Measurements from ENCODE around the gene TMEM8B. TPM values are rescaled to one million over a fixed set of nuclear protein-coding genes. Genes with fewer than 3 reads are reported as not detected.

Gene TMEM8B
- total and polyA plus RNA-seq, 2 donors from 2014 or later, result 17.6 to 18.3 TPM

DNA sequence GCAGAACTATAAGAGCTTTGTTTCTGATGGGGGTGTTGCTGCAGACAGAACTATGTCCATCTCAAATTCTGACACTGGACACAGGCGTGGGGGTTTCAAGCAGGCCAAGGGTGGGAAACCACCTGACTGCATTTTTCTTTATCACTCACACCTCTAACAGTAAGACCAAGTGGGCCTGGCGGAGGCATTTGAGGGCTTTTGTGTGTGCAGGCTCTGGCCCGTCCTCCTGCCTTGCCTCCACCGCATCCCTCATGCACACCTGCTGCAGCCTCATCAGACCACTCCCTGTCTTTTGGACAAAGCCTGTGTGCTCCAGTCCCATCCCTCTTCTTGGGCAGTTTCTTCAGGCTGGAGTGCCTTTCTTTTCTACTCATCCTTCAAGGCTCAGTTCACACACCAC, 33.3 kb downstream of the TMEM8B start:
- intact Hi-C loops (cut with DNase I), result no loop called here
- TF ChIP-seq, protein P1, sequence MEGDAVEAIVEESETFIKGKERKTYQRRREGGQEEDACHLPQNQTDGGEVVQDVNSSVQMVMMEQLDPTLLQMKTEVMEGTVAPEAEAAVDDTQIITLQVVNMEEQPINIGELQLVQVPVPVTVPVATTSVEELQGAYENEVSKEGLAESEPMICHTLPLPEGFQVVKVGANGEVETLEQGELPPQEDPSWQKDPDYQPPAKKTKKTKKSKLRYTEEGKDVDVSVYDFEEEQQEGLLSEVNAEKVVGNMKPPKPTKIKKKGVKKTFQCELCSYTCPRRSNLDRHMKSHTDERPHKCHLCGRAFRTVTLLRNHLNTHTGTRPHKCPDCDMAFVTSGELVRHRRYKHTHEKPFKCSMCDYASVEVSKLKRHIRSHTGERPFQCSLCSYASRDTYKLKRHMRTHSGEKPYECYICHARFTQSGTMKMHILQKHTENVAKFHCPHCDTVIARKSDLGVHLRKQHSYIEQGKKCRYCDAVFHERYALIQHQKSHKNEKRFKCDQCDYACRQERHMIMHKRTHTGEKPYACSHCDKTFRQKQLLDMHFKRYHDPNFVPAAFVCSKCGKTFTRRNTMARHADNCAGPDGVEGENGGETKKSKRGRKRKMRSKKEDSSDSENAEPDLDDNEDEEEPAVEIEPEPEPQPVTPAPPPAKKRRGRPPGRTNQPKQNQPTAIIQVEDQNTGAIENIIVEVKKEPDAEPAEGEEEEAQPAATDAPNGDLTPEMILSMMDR (IDR thresholded peaks at IDR 0.05; ENCODE audit: borderline replicate concordance, extremely low read depth, insufficient read depth), result no peak

DNA sequence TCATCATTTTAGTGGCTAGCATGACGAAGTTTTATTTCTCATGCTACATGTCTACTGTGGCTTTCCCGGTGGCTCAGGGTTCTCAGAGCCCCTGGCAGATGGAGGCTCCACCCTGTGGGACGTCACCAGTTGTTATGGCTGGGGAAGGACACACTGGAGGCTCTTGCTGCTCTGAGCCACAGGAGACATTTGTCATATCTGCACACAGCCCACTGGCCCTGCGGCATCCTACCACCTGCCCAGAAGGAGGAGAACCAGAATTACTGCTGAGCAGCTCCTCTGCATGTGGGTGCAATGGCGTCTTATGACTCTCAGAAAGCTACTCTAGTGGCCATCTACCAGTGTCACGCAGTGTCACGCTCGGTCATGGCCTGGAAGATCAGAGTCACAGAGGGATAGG, 34.6 kb downstream of the TMEM8B start:
- H3K27me3 ChIP-seq (ENCODE audit: control insufficient read depth, insufficient read depth, low read length), result no peaks in the 10 kb centered on the region
- intact Hi-C loops (cut with DNase I), result no loop called here
- H3K4me3 ChIP-seq (ENCODE audit: low read length in 3 of 3), result no peak overlapping the region
- H3K36me3 ChIP-seq (ENCODE audit: control insufficient read depth in 2 of 3, insufficient read depth in 3 of 3, low read length in 3 of 3), result no peaks in the 10 kb centered on the region
- TF ChIP-seq, protein P1 (IDR thresholded peaks at IDR 0.05; ENCODE audit: borderline replicate concordance, extremely low read depth, insufficient read depth), result no peak
- H3K27ac ChIP-seq (ENCODE audit: low read depth in 2 of 2, low read length in 2 of 2), result no peak overlapping the region
- H3K9ac ChIP-seq (ENCODE audit: low read length in 3 of 3), result no peak overlapping the region
- DNase-seq (no peak), FAIRE-seq (no peak)
- H3K9me3 ChIP-seq (ENCODE audit: control insufficient read depth in 2 of 3, insufficient read depth in 1 of 3, low read length in 3 of 3), result no peaks in the 10 kb centered on the region
- H3K4me1 ChIP-seq (ENCODE audit: control insufficient read depth in 2 of 3, insufficient read depth in 2 of 3, low read depth in 1 of 3, low read length in 3 of 3), result no peaks in the 10 kb centered on the region

More for the DNA sequence above, 33.3 kb downstream of the TMEM8B start:
- no peak for DNase-seq
- H3K27ac ChIP-seq (ENCODE audit: low read depth in 2 of 2, low read length in 2 of 2), result no peak overlapping the region
- H3K36me3 ChIP-seq (ENCODE audit: control insufficient read depth in 2 of 3, insufficient read depth in 3 of 3, low read length in 3 of 3), result no peaks in the 10 kb centered on the region
- H3K4me3 ChIP-seq (ENCODE audit: low read length in 3 of 3), result no peak overlapping the region
- no peaks in the 10 kb centered on the region for H3K4me1 ChIP-seq (ENCODE audit: control insufficient read depth in 2 of 3, insufficient read depth in 2 of 3, low read depth in 1 of 3, low read length in 3 of 3)
- FAIRE-seq, result no peak
- no peaks in the 10 kb centered on the region for H3K9me3 ChIP-seq (ENCODE audit: control insufficient read depth in 2 of 3, insufficient read depth in 1 of 3, low read length in 3 of 3)
- no peaks in the 10 kb centered on the region for H3K27me3 ChIP-seq (ENCODE audit: control insufficient read depth, insufficient read depth, low read length)
- no peak overlapping the region for H3K9ac ChIP-seq (ENCODE audit: low read length in 3 of 3)

DNA sequence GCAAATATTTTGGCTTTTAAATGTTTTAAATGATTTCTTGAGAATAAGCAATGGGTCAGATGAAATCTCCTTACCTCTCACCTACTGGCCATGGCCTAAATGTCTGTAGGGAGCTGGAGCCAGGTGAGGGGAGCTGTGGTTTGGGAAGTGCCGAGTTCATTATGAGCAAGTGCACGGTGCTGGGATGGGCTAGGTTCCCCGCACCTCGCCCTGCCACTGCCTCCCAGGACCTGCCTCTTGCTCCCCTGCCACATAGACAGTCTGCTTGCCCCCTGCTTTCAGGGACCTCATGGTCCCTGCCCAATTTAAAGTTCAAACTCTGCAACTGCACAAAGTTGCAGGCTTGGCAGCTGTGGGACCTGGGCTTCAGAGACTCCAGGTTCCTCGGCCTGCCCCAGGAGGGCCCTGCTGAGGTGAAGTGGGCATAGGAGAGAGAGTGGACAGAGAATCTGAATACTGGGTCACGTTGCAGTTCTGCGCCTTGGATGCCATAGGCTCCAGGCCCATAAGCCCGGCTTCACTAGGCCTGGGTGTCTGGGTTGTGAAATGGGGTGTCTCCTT, 35.7 kb downstream of the TMEM8B start:
- intact Hi-C loops (cut with DNase I), result no loop called here
- Histone ChIP-seq H3K4me1 (ENCODE audit: control insufficient read depth in 2 of 3, insufficient read depth in 2 of 3, low read depth in 1 of 3, low read length in 3 of 3) (no peaks in the 10 kb centered on the region), H3K9ac (ENCODE audit: low read length in 3 of 3) (no peak overlapping the region), H3K4me3 (ENCODE audit: low read length in 3 of 3) (no peak overlapping the region), H3K27ac (ENCODE audit: low read depth in 2 of 2, low read length in 2 of 2) (no peak overlapping the region), H3K9me3 (ENCODE audit: control insufficient read depth in 2 of 3, insufficient read depth in 1 of 3, low read length in 3 of 3) (no peaks in the 10 kb centered on the region), H3K27me3 (ENCODE audit: control insufficient read depth, insufficient read depth, low read length) (no peaks in the 10 kb centered on the region), H3K36me3 (ENCODE audit: control insufficient read depth in 2 of 3, insufficient read depth in 3 of 3, low read length in 3 of 3) (no peaks in the 10 kb centered on the region)
- DNase-seq, result no peak
- FAIRE-seq, result no peak
- TF ChIP-seq, protein P1 (IDR thresholded peaks at IDR 0.05; ENCODE audit: borderline replicate concordance, extremely low read depth, insufficient read depth), result no peak

DNA sequence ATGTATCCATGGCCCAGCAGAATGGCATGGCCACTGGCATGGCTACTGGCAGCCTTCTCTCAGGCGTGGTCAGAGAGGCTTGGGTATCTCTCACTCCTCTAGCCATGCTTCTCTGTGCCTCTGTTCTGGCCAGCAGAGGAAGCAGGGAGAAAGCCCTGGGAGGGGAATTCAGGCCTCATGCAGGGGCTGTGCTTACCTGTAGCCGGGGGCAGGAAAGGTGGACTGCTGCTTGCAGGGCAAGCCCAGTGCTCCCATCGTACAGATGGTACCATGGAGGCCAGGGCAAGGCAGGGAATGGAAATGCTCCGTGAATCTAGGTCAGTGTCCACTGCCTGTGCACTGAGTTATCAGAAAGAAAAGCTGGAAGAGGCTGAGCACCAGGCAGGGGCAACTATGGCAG, 38.5 kb downstream of the TMEM8B start:
- no peak for FAIRE-seq
- no peak for DNase-seq

More for the DNA sequence above, 38.5 kb downstream of the TMEM8B start:
- Histone ChIP-seq H3K27me3 (ENCODE audit: control insufficient read depth, insufficient read depth, low read length) (no peaks in the 10 kb centered on the region), H3K9me3 (ENCODE audit: control insufficient read depth in 2 of 3, insufficient read depth in 1 of 3, low read length in 3 of 3) (no peaks in the 10 kb centered on the region), H3K4me1 (ENCODE audit: control insufficient read depth in 2 of 3, insufficient read depth in 2 of 3, low read depth in 1 of 3, low read length in 3 of 3) (no peaks in the 10 kb centered on the region), H3K27ac (ENCODE audit: low read depth in 2 of 2, low read length in 2 of 2) (no peak overlapping the region), H3K36me3 (ENCODE audit: control insufficient read depth in 2 of 3, insufficient read depth in 3 of 3, low read length in 3 of 3) (no peaks in the 10 kb centered on the region), H3K4me3 (ENCODE audit: low read length in 3 of 3) (no peak overlapping the region), H3K9ac (ENCODE audit: low read length in 3 of 3) (no peak overlapping the region)
- TF ChIP-seq, protein P1 (IDR thresholded peaks at IDR 0.05; ENCODE audit: borderline replicate concordance, extremely low read depth, insufficient read depth), result no peak
- intact Hi-C loops (cut with DNase I), result no loop called here

Measured in kidney (tissue), 14 donors.